ENCODE measurements around the gene SFSWAP. TPM values are rescaled to one million over a fixed set of nuclear protein-coding genes. Genes with fewer than 3 reads are reported as not detected.

The SFSWAP gene
- total RNA-seq, 1 experiment from 2014 or later = 48.1 TPM

DNA sequence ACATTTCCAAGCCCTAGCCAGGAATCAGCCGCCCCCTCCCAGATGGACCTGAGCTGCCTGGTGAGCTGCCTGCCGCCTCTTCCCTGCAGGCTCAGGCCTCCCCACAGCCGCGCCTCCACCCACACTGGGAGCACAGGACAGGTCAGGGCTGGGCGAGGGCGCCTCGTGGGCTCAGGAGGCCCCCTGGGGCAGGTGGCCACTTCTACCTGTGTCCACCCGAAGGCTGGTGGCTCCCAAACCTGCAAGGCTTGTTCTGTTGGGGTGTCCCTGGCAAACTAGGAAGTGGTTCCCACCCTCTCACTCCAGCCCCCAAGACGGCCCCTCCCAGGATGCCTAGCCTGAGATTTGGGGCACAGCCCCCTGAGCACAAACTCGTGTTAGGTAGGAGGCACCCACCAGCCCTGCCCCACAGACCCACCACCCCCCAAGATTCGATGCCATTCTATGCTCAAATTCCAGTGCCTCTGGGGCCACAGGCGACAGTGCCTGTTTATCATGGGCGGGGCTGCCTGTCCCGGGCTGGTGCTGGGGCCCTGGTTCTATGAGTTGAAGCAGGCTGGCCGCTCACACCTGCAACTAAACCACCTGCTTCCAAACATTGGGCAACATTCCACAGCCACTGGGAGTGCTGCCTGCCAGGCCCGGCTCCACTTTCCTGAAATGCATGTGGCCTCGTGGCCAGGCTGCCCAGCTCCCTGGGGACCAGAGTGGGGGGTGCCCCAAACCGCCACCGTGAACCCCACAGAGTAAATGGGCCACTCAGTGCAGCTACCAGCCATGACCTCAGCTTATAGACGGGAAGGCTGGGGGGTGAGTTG, 124.1 kb downstream of the SFSWAP start:
- Histone ChIP-seq H3K9me3 (ENCODE audit: control insufficient read depth, low read depth, low read length) (no peaks in the 10 kb centered on the region), H4K8ac (replicated peaks; ENCODE audit: insufficient read length, low read depth, low read length) (no peak overlapping the region), H3K14ac (ENCODE audit: insufficient read depth, low read length) (no peak overlapping the region), H3T11ph (ENCODE audit: low read length) (no peak overlapping the region), H3K4ac (ENCODE audit: low read depth, low read length) (no peak overlapping the region), H4K20me1 (ENCODE audit: control insufficient read depth, insufficient read depth, insufficient read length) (no peaks in the 10 kb centered on the region), H3K27me3 (ENCODE audit: insufficient read depth, low read length) (no peaks in the 10 kb centered on the region; the same call in 1 of the 2 replicates), H2AK5ac (ENCODE audit: insufficient read length, low read length) (no peak overlapping the region), H3K23me2 (ENCODE audit: insufficient read length, low read depth, low read length, poor library complexity, severe bottlenecking) (peaks cover 10% of the 10 kb centered on the region), H3K9ac (ENCODE audit: extremely low read depth, insufficient read length, low read length) (no peak overlapping the region), H3K23ac (ENCODE audit: insufficient read length, low read depth, low read length) (no peak overlapping the region), H2BK5ac (ENCODE audit: insufficient read length, low read length) (no peak overlapping the region), H2BK12ac (ENCODE audit: insufficient read length, low read depth, low read length) (no peak overlapping the region), H3K4me2 (ENCODE audit: insufficient read depth, insufficient read length, low read length) (no peak overlapping the region), H2BK15ac (ENCODE audit: low read depth, low read length) (no peak overlapping the region), H3K56ac (ENCODE audit: insufficient read length, low read depth, low read length) (no peak overlapping the region), H3K18ac (ENCODE audit: insufficient read length, low read depth, low read length) (no peak overlapping the region), H4K5ac (ENCODE audit: insufficient read length, low read depth, low read length) (no peak overlapping the region), H2BK20ac (ENCODE audit: low read depth, low read length, poor library complexity, severe bottlenecking) (no peak overlapping the region), H2BK120ac (ENCODE audit: low read depth, low read length, poor library complexity, severe bottlenecking) (no peak overlapping the region), H3K79me2 (ENCODE audit: insufficient read depth, low read length) (no peaks in the 10 kb centered on the region), H2AFZ (ENCODE audit: low read length) (no peak overlapping the region), H3K27ac (ENCODE audit: insufficient read length, low read depth, low read length) (no peak overlapping the region), H3K79me1 (ENCODE audit: insufficient read depth, low read depth, low read length, poor library complexity, severe bottlenecking) (no peaks in the 10 kb centered on the region), H3K4me1 (ENCODE audit: insufficient read depth, low read length) (no peaks in the 10 kb centered on the region), H4K91ac (ENCODE audit: insufficient read length, low read depth, low read length) (no peak overlapping the region)
- Mint-ChIP-seq H3K27me3 (ENCODE audit: low read depth) (peaks cover 17% of the 10 kb centered on the region), H3K4me1 (peaks cover 0 to 18% of the 10 kb centered on the region in 2 experiments; a peak in 2 of 4 replicates), H3K27ac (no peak overlapping the region; a peak in 1 of 7 replicates), H3K36me3 (ENCODE audit: insufficient read depth in 1 of 3, low read depth in 3 of 3) (peaks cover 0 to 4% (median 0%) of the 10 kb centered on the region in 3 experiments; a peak in 1 of 7 replicates), H3K9me3 (no peaks in the 10 kb centered on the region), H3K4me3 (no peak overlapping the region)
- no peak for DNase-seq
- no CpG with 5 or more reads among the region's 20 CpGs for WGBS (ENCODE audit: extremely low coverage, insufficient read length, low lambda C conversion rate)
- TF ChIP-seq, protein P1, sequence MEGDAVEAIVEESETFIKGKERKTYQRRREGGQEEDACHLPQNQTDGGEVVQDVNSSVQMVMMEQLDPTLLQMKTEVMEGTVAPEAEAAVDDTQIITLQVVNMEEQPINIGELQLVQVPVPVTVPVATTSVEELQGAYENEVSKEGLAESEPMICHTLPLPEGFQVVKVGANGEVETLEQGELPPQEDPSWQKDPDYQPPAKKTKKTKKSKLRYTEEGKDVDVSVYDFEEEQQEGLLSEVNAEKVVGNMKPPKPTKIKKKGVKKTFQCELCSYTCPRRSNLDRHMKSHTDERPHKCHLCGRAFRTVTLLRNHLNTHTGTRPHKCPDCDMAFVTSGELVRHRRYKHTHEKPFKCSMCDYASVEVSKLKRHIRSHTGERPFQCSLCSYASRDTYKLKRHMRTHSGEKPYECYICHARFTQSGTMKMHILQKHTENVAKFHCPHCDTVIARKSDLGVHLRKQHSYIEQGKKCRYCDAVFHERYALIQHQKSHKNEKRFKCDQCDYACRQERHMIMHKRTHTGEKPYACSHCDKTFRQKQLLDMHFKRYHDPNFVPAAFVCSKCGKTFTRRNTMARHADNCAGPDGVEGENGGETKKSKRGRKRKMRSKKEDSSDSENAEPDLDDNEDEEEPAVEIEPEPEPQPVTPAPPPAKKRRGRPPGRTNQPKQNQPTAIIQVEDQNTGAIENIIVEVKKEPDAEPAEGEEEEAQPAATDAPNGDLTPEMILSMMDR (conservative IDR thresholded peaks at IDR 0.05) = no peak

All from H9 (cell line).